Peyer's patch (tissue), 4 donors: Measurements from ENCODE around the gene ACAP2. TPM values are rescaled to one million over a fixed set of nuclear protein-coding genes. Genes with fewer than 3 reads are reported as not detected.
"Not testable (repeated sequence)": the region's sequence is repeated elsewhere in the genome, so short reads cannot be mapped to it uniquely, and the experiment has no call there.

Experiments
- DNase-seq, 3 donors: peaks; one replicate each; pipeline ENCODE4 v3.0.0-alpha.2; 2017 to 2019
- H3K27ac ChIP-seq, 4 donors: fragments of 200-600 bp; sonication (generic); one replicate each; pipeline ENCODE4 v1.5.1; 2016 to 2019
- H3K27me3 ChIP-seq, 2 donors: fragments of 200-600 bp; sonication (generic); one replicate each; pipeline ENCODE4 v1.5.1; 2019
- H3K36me3 ChIP-seq, 3 donors: fragments of 200-600 bp; sonication (generic); one replicate each; pipeline ENCODE4 v1.5.1; 2016 to 2019
- H3K4me1 ChIP-seq, 4 donors: fragments of 200-600 bp; sonication (generic); one replicate each; pipeline ENCODE4 v1.5.1; 2016 to 2019
- H3K4me3 ChIP-seq, 4 donors: fragments of 200-600 bp; sonication (generic); 1 replicate in 3 of 4; 2 replicates in 1 of 4; pipeline ENCODE4 v1.5.1; 2016 to 2019; ENCODE audit warnings: mild to moderate bottlenecking in 1 of 4
- H3K9me3 ChIP-seq, 4 donors: fragments of 200-600 bp; sonication (generic); one replicate each; pipeline ENCODE4 v1.5.1; 2016 to 2019; ENCODE audit warnings: mild to moderate bottlenecking in 1 of 4
- CTCF ChIP-seq, 6 experiments: fragments of 450-650 bp in 4 of 6; fragments of 200-600 bp in 2 of 6; sonication (generic) in 1 of 6; IDR thresholded peaks; one replicate each; pipeline ENCODE4 v1.5.1; 2017 to 2019; ENCODE audit warnings: antibody characterized with exemption in 6 of 6, mild to moderate bottlenecking in 3 of 6, moderate library complexity in 1 of 6
- POLR2A ChIP-seq, 2 donors: fragments of 450-650 bp; IDR thresholded peaks; one replicate each; pipeline ENCODE4 v1.5.1; 2017; ENCODE audit warnings: antibody characterized with exemption in 2 of 2, mild to moderate bottlenecking in 2 of 2, moderate library complexity in 2 of 2
- total RNA-seq, 4 donors: library from RNA; depleted of rRNA; stranded (reverse); fragments of >200 nt; gene quantifications; one replicate each; pipeline ENCODE4 v1.1.0, GENCODE V29; 2016

Gene ACAP2
- total RNA-seq, 4 donors from 2014 or later, result 63.7 to 96.6 (median 65.9) TPM

GRCh38 chr3:195386739-195387138, 56.1 kb downstream of the ACAP2 start:
- Histone ChIP-seq H3K4me1 (peaks cover 0 to 11% (median 0%) of the 10 kb centered on the region in 4 donors), H3K36me3 (peaks cover 0 to 5% (median 0%) of the 10 kb centered on the region in 3 donors), H3K27me3 (no peaks in the 10 kb centered on the region), H3K9me3 (no peaks in the 10 kb centered on the region), H3K27ac (no peak overlapping the region), H3K4me3 (no peak overlapping the region)
- TF ChIP-seq POLR2A (IDR thresholded peaks at IDR 0.05) (no peak), CTCF (IDR thresholded peaks at IDR 0.05) (no peak)
- DNase-seq, result no peak

- no peak for DNase-seq
- H3K27me3 ChIP-seq, result no peaks in the 10 kb centered on the region
- no peak for TF ChIP-seq POLR2A (IDR thresholded peaks at IDR 0.05)
- peaks cover 0 to 10% (median 0%) of the 10 kb centered on the region in 3 donors for H3K36me3 ChIP-seq
- H3K27ac ChIP-seq, result no peak overlapping the region
- no peak overlapping the region for H3K4me3 ChIP-seq
- H3K4me1 ChIP-seq, result peaks cover 0 to 11% (median 0%) of the 10 kb centered on the region in 4 donors
- no peaks in the 10 kb centered on the region for H3K9me3 ChIP-seq
These were observed 57.3 kb downstream of the ACAP2 start for GRCh38 chr3:195385526-195385925.

- H3K4me1 ChIP-seq, result peaks cover 0 to 11% (median 0%) of the 10 kb centered on the region in 4 donors
- no peak overlapping the region for H3K27ac ChIP-seq
- TF ChIP-seq POLR2A (IDR thresholded peaks at IDR 0.05) (no peak), CTCF (IDR thresholded peaks at IDR 0.05) (no peak)
- no peaks in the 10 kb centered on the region for H3K27me3 ChIP-seq
- H3K9me3 ChIP-seq, result no peaks in the 10 kb centered on the region
- peaks cover 0 to 12% (median 0%) of the 10 kb centered on the region in 3 donors for H3K36me3 ChIP-seq
- DNase-seq, result no peak
- no peak overlapping the region for H3K4me3 ChIP-seq
These were observed 57.9 kb downstream of the ACAP2 start for GRCh38 chr3:195384952-195385351.

GRCh38 chr3:195372220-195372619, 70.6 kb downstream of the ACAP2 start:
- TF ChIP-seq CTCF (IDR thresholded peaks at IDR 0.05), result no peak
- Histone ChIP-seq H3K9me3 (no peaks in the 10 kb centered on the region), H3K36me3 (peaks cover 0 to 6% (median 0%) of the 10 kb centered on the region in 3 donors), H3K4me1 (no peaks in the 10 kb centered on the region), H3K27ac (no peak overlapping the region), H3K27me3 (no peaks in the 10 kb centered on the region), H3K4me3 (no peak overlapping the region)
- no peak for DNase-seq

GRCh38 chr3:195366200-195366925, 76.5 kb downstream of the ACAP2 start:
- TF ChIP-seq POLR2A (IDR thresholded peaks at IDR 0.05) (no peak), CTCF (IDR thresholded peaks at IDR 0.05) (no peak)
- H3K27ac ChIP-seq, result no peak overlapping the region
- no peak overlapping the region for H3K4me3 ChIP-seq
- H3K27me3 ChIP-seq, result no peaks in the 10 kb centered on the region
- H3K4me1 ChIP-seq, result no peaks in the 10 kb centered on the region
- peaks cover 0 to 5% (median 0%) of the 10 kb centered on the region in 3 donors for H3K36me3 ChIP-seq
- H3K9me3 ChIP-seq, result no peaks in the 10 kb centered on the region
- no peak for DNase-seq

- Histone ChIP-seq H3K27me3 (no peaks in the 10 kb centered on the region), H3K9me3 (no peaks in the 10 kb centered on the region), H3K27ac (no peak overlapping the region), H3K4me1 (no peaks in the 10 kb centered on the region), H3K36me3 (peaks cover 0 to 5% (median 0%) of the 10 kb centered on the region in 3 donors), H3K4me3 (no peak overlapping the region)
- no peak for TF ChIP-seq POLR2A (IDR thresholded peaks at IDR 0.05)
- no peak for TF ChIP-seq CTCF (IDR thresholded peaks at IDR 0.05)
- DNase-seq, result no peak
These were observed 77.4 kb downstream of the ACAP2 start for GRCh38 chr3:195365371-195365770.

GRCh38 chr3:195357797-195358196, 85.0 kb downstream of the ACAP2 start:
- H3K4me1 ChIP-seq, DNase-seq, H3K4me3 ChIP-seq, H3K9me3 ChIP-seq, H3K27ac ChIP-seq, H3K36me3 ChIP-seq, H3K27me3 ChIP-seq: not testable (repeated sequence)
